MCF 10A (cell line): ENCODE results near the gene KIF12. TPM values are rescaled to one million over a fixed set of nuclear protein-coding genes. Genes with fewer than 3 reads are reported as not detected.

Experiments
- BruUV-seq: library from RNA; stranded (reverse); fragments of 400-500 nt; replicated peaks from 2 replicates; lab custom pipeline; 2021; lab: Mats Ljungman, UMichigan
- CTCF ChIA-PET: fragments of 300-600 bp; sonication (Branson Sonifier 250); formaldehyde crosslinking; extraction: SDS; loops from one replicate; lab custom pipeline; 2021; ENCODE audit warnings: antibody characterized with exemption, inconsistent platforms; lab: Yijun Ruan, JAX
- POLR2A ChIA-PET: fragments of 300-600, 350-650 bp; sonication (Branson Sonifier 250); formaldehyde crosslinking; extraction: SDS; loops from one replicate; lab custom pipeline; 2020; ENCODE audit warnings: antibody characterized with exemption, inconsistent platforms; lab: Yijun Ruan, JAX
- DNase-seq: peaks from one replicate; pipeline ENCODE4 v3.0.0-alpha.2; 2018; ENCODE audit not compliant: unreplicated experiment
- H3K27ac Mint-ChIP-seq: one replicate; pipeline ENCODE4 v1.8.0; 2022; ENCODE audit warnings: mild to moderate bottlenecking, low read depth, mixed read lengths; ENCODE audit not compliant: unreplicated experiment
- H3K27me3 Mint-ChIP-seq: one replicate; pipeline ENCODE4 v1.8.0; 2022; ENCODE audit warnings: mixed read lengths; ENCODE audit not compliant: insufficient read depth, unreplicated experiment
- H3K36me3 Mint-ChIP-seq: one replicate; pipeline ENCODE4 v1.8.0; 2022; ENCODE audit warnings: mild to moderate bottlenecking, moderate library complexity, mixed read lengths; ENCODE audit not compliant: insufficient read depth, unreplicated experiment
- H3K4me1 Mint-ChIP-seq: one replicate; pipeline ENCODE4 v1.8.0; 2022; ENCODE audit warnings: mixed read lengths; ENCODE audit not compliant: insufficient read depth, unreplicated experiment
- H3K4me3 Mint-ChIP-seq: one replicate; pipeline ENCODE4 v1.8.0; 2022; ENCODE audit warnings: mild to moderate bottlenecking, moderate library complexity, mixed read lengths; ENCODE audit not compliant: unreplicated experiment
- H3K9me3 Mint-ChIP-seq: one replicate; pipeline ENCODE4 v1.8.0; 2022; ENCODE audit warnings: mixed read lengths; ENCODE audit not compliant: unreplicated experiment
- intact Hi-C: fragments of 100-400 bp; cut with micrococcal nuclease; formaldehyde crosslinking; loops from 2 replicates; pipeline ENCODE4 v1.14.1; 2022
- total RNA-seq: library from RNA; stranded (reverse); gene quantifications from 2 replicates; pipeline ENCODE4 v1.2.3, GENCODE V29; 2022
- TF ChIP-seq, protein P1 (sequence below): fragments of 200-600 bp; IDR thresholded peaks from one replicate; pipeline ENCODE4 v1.8.0; 2022; ENCODE audit warnings: antibody characterized with exemption, mild to moderate bottlenecking; ENCODE audit not compliant: unreplicated experiment

The KIF12 gene
- total RNA-seq, 1 experiment from 2014 or later: not detected

DNA sequence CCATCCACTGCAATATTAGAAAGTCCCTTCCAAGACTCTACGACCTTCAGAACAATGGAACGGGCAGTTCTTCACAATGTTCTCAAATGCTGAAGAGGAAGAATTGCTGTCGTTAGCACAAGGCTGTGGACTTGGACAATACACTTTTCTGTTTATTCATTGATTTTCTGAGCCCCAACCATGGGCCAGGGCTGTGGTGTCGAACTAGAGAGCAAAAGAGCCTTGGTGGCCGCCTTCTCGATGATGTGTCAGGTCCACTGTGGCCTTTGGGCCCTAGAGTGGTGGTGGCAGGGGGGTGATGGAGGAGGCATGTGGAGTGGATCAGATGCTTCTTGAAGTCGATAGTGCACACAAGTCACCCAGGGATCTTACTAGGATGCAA, 18.5 kb upstream of the KIF12 start:
- no peak for DNase-seq
- Mint-ChIP-seq H3K36me3 (no peaks in the 10 kb centered on the region), H3K9me3 (peaks cover 7% of the 10 kb centered on the region), H3K4me1 (peaks cover 5% of the 10 kb centered on the region), H3K4me3 (no peak overlapping the region), H3K27me3 (peaks cover 56% of the 10 kb centered on the region), H3K27ac (no peak overlapping the region)
- TF ChIP-seq, protein P1, sequence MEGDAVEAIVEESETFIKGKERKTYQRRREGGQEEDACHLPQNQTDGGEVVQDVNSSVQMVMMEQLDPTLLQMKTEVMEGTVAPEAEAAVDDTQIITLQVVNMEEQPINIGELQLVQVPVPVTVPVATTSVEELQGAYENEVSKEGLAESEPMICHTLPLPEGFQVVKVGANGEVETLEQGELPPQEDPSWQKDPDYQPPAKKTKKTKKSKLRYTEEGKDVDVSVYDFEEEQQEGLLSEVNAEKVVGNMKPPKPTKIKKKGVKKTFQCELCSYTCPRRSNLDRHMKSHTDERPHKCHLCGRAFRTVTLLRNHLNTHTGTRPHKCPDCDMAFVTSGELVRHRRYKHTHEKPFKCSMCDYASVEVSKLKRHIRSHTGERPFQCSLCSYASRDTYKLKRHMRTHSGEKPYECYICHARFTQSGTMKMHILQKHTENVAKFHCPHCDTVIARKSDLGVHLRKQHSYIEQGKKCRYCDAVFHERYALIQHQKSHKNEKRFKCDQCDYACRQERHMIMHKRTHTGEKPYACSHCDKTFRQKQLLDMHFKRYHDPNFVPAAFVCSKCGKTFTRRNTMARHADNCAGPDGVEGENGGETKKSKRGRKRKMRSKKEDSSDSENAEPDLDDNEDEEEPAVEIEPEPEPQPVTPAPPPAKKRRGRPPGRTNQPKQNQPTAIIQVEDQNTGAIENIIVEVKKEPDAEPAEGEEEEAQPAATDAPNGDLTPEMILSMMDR: no peak
- CTCF ChIA-PET: interaction anchor here (1.8 kb wide), 1 partner anchor 10 kb away, joined by 12 read pairs; no protein-coding TSS in a partner anchor
- POLR2A ChIA-PET: interaction anchor here (0.6 kb wide), 1 partner anchor 160 kb away, joined by 3 read pairs; no protein-coding TSS in a partner anchor
- no TSS peak for BruUV-seq
- intact Hi-C loops: no loop called here

DNA sequence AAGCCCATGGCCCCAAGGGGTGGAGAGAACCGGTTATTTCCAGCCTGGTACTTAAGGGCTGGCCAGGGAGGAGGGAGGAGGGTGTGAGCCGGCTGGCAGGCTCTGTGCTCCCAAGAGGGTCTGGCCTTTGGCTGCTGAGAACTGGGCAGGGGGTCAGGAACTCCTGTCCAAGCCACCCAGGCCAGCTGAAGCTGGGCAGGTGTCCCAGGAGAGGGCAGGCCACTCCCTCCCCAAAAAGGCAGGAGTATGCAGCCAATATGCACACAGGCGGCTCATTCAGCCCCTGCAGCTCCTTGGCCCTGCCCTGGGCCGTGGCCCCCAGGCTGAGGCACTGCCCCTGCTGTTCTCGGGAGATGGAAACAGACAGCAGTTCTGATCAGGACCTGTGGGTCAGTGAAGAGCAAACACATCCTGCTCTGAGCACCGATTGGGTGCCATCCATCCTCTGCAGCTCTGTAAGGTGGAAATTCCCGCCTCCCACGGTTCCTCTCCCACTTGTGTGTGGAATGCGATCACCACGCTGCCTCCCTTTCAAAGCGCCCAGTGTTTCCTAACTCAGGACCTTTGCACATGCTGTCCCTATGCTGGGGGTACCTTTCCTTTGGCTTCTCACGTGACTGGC, 17.1 kb upstream of the KIF12 start:
- POLR2A ChIA-PET: interaction anchor here (0.6 to 0.7 kb wide), 2 partner anchors 14 to 21 kb away, joined by 3 to 4 read pairs; no protein-coding TSS in a partner anchor
- Mint-ChIP-seq H3K4me1 (peaks cover 6% of the 10 kb centered on the region), H3K27ac (no peak overlapping the region), H3K36me3 (no peaks in the 10 kb centered on the region), H3K4me3 (no peak overlapping the region), H3K27me3 (peaks cover 65% of the 10 kb centered on the region), H3K9me3 (peaks cover 7% of the 10 kb centered on the region)
- no peak for DNase-seq
- no TSS peak for BruUV-seq
- CTCF ChIA-PET: interaction anchor here (0.7 to 2.5 kb wide), 3 partner anchors 34 to 180 kb away, joined by 3 to 8 read pairs (median 4); no protein-coding TSS in a partner anchor
- TF ChIP-seq, protein P1: no peak
- intact Hi-C loops: no loop called here

DNA sequence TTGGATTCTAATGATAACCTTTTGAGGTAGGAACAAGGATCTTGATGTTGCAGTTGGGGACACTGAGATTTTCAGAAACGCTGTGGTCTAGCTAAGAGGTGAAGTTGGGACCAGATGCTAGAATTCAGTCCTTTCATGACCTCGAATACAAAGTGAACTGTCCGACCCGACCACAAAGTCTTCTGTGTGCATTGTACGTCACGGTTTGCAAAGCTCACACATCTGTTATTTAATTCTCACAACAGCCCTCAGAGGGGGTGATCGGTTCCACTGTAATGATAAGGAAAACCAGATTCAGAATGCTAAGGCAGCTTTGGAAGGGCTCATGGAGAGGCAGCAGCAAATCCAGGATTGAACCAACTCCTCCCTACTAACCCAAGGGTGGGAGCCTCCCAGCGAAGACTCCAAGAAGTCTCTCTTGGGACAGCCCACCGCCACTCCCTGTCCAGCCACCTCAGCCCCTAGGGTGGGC, 16.6 kb upstream of the KIF12 start:
- Mint-ChIP-seq H3K27me3 (peaks cover 63% of the 10 kb centered on the region), H3K9me3 (peaks cover 4% of the 10 kb centered on the region), H3K36me3 (no peaks in the 10 kb centered on the region), H3K27ac (no peak overlapping the region), H3K4me1 (peaks cover 6% of the 10 kb centered on the region), H3K4me3 (no peak overlapping the region)
- ChIA-PET CTCF (interaction anchor here (1.1 to 2.5 kb wide), 2 partner anchors 33 to 175 kb away, joined by 4 to 8 read pairs; no protein-coding TSS in a partner anchor), POLR2A (interaction anchor here (0.5 to 0.7 kb wide), 3 partner anchors 13 to 459 kb away, joined by 3 to 4 read pairs (median 3); no protein-coding TSS in a partner anchor)
- intact Hi-C loops: no loop called here
- no peak for DNase-seq
- BruUV-seq: no TSS peak
- TF ChIP-seq, protein P1: no peak

DNA sequence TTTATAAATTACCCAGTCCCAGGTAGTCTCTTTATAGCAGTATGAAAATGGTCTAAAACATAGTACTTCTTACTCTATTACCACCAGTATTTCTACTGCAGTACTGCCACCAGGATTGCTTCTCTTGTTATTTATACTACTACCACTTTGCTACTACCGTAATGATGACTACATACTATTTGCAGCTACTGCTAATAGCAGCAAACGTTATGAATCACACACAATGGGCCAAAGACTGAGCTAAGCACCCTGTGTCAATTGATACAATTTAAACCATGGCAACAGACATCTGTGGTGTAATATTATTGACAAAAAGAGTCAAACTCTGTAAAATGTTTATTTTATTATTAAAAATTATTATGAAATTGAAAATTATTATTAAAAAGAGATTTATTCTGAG, 15.3 kb upstream of the KIF12 start:
- BruUV-seq: no TSS peak
- DNase-seq: no peak
- Mint-ChIP-seq H3K27ac (no peak overlapping the region), H3K4me1 (peaks cover 6% of the 10 kb centered on the region), H3K36me3 (peaks cover 5% of the 10 kb centered on the region), H3K4me3 (no peak overlapping the region), H3K9me3 (no peaks in the 10 kb centered on the region), H3K27me3 (peaks cover 55% of the 10 kb centered on the region)
- ChIA-PET CTCF (interaction anchor here (2.5 kb wide), 1 partner anchor 176 kb away, joined by 8 read pairs; no protein-coding TSS in a partner anchor), POLR2A (no interaction called here)
- intact Hi-C loops: no loop called here
- TF ChIP-seq, protein P1: no peak
